H1 (cell line): ENCODE data around the gene MUC5AC. TPM values are rescaled to one million over a fixed set of nuclear protein-coding genes. Genes with fewer than 3 reads are reported as not detected.
A peak's percentile ranks its signal among the peaks of the same experiment; 100 is the strongest.

Experiments used
- CTCF ChIA-PET: fragments of 300-600 bp; sonication (Branson Sonifier 250); formaldehyde crosslinking; loops from one replicate; lab custom pipeline; 2021; ENCODE audit not compliant: partially characterized antibody; lab: Charles Lee
- POLR2A ChIA-PET: fragments of 300-600 bp; sonication (Branson Sonifier 250); formaldehyde crosslinking; loops from one replicate; lab custom pipeline; 2021; ENCODE audit warnings: inconsistent platforms; ENCODE audit not compliant: partially characterized antibody; lab: Charles Lee
- DNase-seq, 2 experiments: peaks; one replicate each; pipeline versions ENCODE4 v3.0.0 to v3.0.0-alpha.2; 2010 to 2022; ENCODE audit warnings: low spot score in 2 of 2, low read depth in 1 of 2, mixed read lengths in 1 of 2
- FAIRE-seq: peaks from 2 replicates; lab custom pipeline; 2011; peaks lifted over from hg19 to GRCh38; lab: Jason Lieb, UNC
- H2AFZ ChIP-seq: 2 replicates; pipeline ENCODE4 v1.8.1; 2012; ENCODE audit warnings: low read length, inconsistent platforms
- H2AK5ac ChIP-seq: 2 replicates; pipeline ENCODE4 v1.6.1; 2013; ENCODE audit warnings: low read depth, low read length
- H2BK120ac ChIP-seq: replicated peaks from 2 replicates; pipeline ENCODE3; 2013; ENCODE audit warnings: low read depth, low read length, inconsistent platforms
- H2BK12ac ChIP-seq: 2 replicates; pipeline ENCODE4 v1.6.1; 2013; ENCODE audit warnings: low read depth, low read length
- H2BK15ac ChIP-seq: 2 replicates; pipeline ENCODE4 v1.6.1; 2013; ENCODE audit warnings: low read length
- H2BK20ac ChIP-seq: 2 replicates; pipeline ENCODE4 v1.6.1; 2013; ENCODE audit warnings: low read length
- H2BK5ac ChIP-seq: 2 replicates; pipeline ENCODE4 v1.6.1; 2013; ENCODE audit warnings: low read depth, low read length
- H3K14ac ChIP-seq: 2 replicates; pipeline ENCODE4 v1.6.1; 2013; ENCODE audit warnings: inconsistent platforms; ENCODE audit not compliant: insufficient read length
- H3K18ac ChIP-seq: 2 replicates; pipeline ENCODE4 v1.6.1; 2013; ENCODE audit warnings: low read length; ENCODE audit errors: extremely low read depth
- H3K23ac ChIP-seq: 2 replicates; pipeline ENCODE4 v1.6.1; 2013; ENCODE audit warnings: inconsistent platforms; ENCODE audit not compliant: insufficient read length
- H3K23me2 ChIP-seq: 2 replicates; pipeline ENCODE4 v1.6.1; 2013; ENCODE audit warnings: low read depth, low read length
- H3K27ac ChIP-seq: 2 replicates; pipeline ENCODE4 v1.6.1; 2011; ENCODE audit warnings: low read depth, low read length, inconsistent platforms
- H3K27me3 ChIP-seq, 4 experiments: replicated peaks in 1 of 4; 1 replicate in 1 of 4; 2 replicates in 3 of 4; pipeline versions ENCODE4 v1.6.1 to v1.8.1; 2011 to 2013; ENCODE audit warnings: low read length in 3 of 4, mild to moderate bottlenecking in 3 of 4, inconsistent platforms in 2 of 4, mixed read lengths in 2 of 4, moderate library complexity in 1 of 4; ENCODE audit not compliant: control insufficient read depth in 3 of 4, insufficient read depth in 3 of 4; ENCODE audit errors: extremely low read depth in 1 of 4
- H3K36me3 ChIP-seq, 4 experiments: 2 replicates each; pipeline versions ENCODE4 v1.6.1 to v1.8.1; 2011 to 2013; ENCODE audit warnings: mild to moderate bottlenecking in 4 of 4, low read length in 3 of 4, moderate library complexity in 2 of 4, control low read depth in 1 of 4, inconsistent platforms in 1 of 4; ENCODE audit not compliant: insufficient read depth in 4 of 4, control insufficient read depth in 2 of 4
- H3K4ac ChIP-seq: replicated peaks from 2 replicates; pipeline ENCODE3; 2013; ENCODE audit warnings: low read length, low read depth, mixed read lengths, inconsistent platforms; ENCODE audit not compliant: insufficient read length
- H3K4me1 ChIP-seq, 4 experiments: replicated peaks in 1 of 4; 1 replicate in 1 of 4; 2 replicates in 3 of 4; pipeline versions ENCODE4 v1.6.1 to v1.8.1; 2011 to 2013; ENCODE audit warnings: low read length in 3 of 4, inconsistent platforms in 2 of 4, mixed read lengths in 1 of 4; ENCODE audit not compliant: insufficient read depth in 4 of 4, control insufficient read depth in 3 of 4
- H3K4me2 ChIP-seq, 2 experiments: 2 replicates each; pipeline versions ENCODE4 v1.6.1 to v1.8.1; 2011 to 2013; ENCODE audit warnings: low read depth in 2 of 2, low read length in 2 of 2, control low read depth in 1 of 2, inconsistent platforms in 1 of 2, mild to moderate bottlenecking in 1 of 2; ENCODE audit not compliant: insufficient read depth in 1 of 2
- H3K4me3 ChIP-seq, 4 experiments: fragments of 200-600, 300-600 bp in 1 of 4; sonication (generic), shearing (Covaris generic), sonication (Bioruptor Twin) in 1 of 4; 2 replicates each; pipeline versions ENCODE4 v1.5.1 to v1.8.1; 2011 to 2016; ENCODE audit warnings: low read length in 4 of 4, low read depth in 3 of 4, control low read depth in 2 of 4, inconsistent platforms in 2 of 4, mild to moderate bottlenecking in 2 of 4, mixed read lengths in 1 of 4, moderate library complexity in 1 of 4; ENCODE audit not compliant: insufficient read depth in 2 of 4; ENCODE audit errors: extremely low read depth in 1 of 4
- H3K56ac ChIP-seq: replicated peaks from 2 replicates; pipeline ENCODE3; 2013; ENCODE audit warnings: low read depth, mild to moderate bottlenecking, mixed read lengths, low read length, inconsistent platforms; ENCODE audit not compliant: insufficient read length
- H3K79me1 ChIP-seq: 2 replicates; pipeline ENCODE4 v1.6.1; 2013; ENCODE audit warnings: low read depth, low read length, control low read depth
- H3K79me2 ChIP-seq, 2 experiments: 2 replicates each; pipeline versions ENCODE4 v1.6.1 to v1.8.1; 2012 to 2013; ENCODE audit warnings: low read length in 2 of 2, mild to moderate bottlenecking in 2 of 2, inconsistent platforms in 1 of 2; ENCODE audit not compliant: insufficient read depth in 2 of 2, control insufficient read depth in 1 of 2
- H3K9ac ChIP-seq, 4 experiments: replicated peaks in 1 of 4; 1 replicate in 1 of 4; 2 replicates in 3 of 4; pipeline versions ENCODE4 v1.6.1 to v1.8.1; 2011 to 2013; ENCODE audit warnings: low read depth in 3 of 4, low read length in 3 of 4, control low read depth in 2 of 4, mild to moderate bottlenecking in 2 of 4, moderate library complexity in 2 of 4, inconsistent platforms in 1 of 4; ENCODE audit errors: extremely low read depth in 1 of 4
- H3K9me3 ChIP-seq, 2 experiments: 2 replicates each; pipeline versions ENCODE4 v1.6.1 to v1.8.1; 2012 to 2013; ENCODE audit warnings: mild to moderate bottlenecking in 2 of 2, moderate library complexity in 2 of 2, control low read depth in 1 of 2, inconsistent platforms in 1 of 2, low read depth in 1 of 2, low read length in 1 of 2, mixed read lengths in 1 of 2; ENCODE audit not compliant: insufficient read depth in 2 of 2
- H4K20me1 ChIP-seq, 2 experiments: replicated peaks in 1 of 2; 2 replicates each; pipeline versions ENCODE3 to v1.8.1; 2011 to 2013; ENCODE audit warnings: inconsistent platforms in 2 of 2, low read length in 2 of 2, mild to moderate bottlenecking in 1 of 2; ENCODE audit not compliant: insufficient read depth in 2 of 2, control insufficient read depth in 1 of 2
- H4K5ac ChIP-seq: 2 replicates; pipeline ENCODE4 v1.6.1; 2013; ENCODE audit warnings: low read length, low read depth, mixed read lengths, inconsistent platforms; ENCODE audit not compliant: insufficient read length
- H4K8ac ChIP-seq: 2 replicates; pipeline ENCODE4 v1.8.0; 2013; ENCODE audit warnings: mild to moderate bottlenecking, moderate library complexity, low read length, inconsistent platforms; ENCODE audit not compliant: insufficient read depth; ENCODE audit errors: extremely low read depth
- H4K91ac ChIP-seq: replicated peaks from 2 replicates; pipeline ENCODE3; 2013; ENCODE audit warnings: low read length, mixed read lengths, inconsistent platforms; ENCODE audit not compliant: insufficient read length
- ASH2L ChIP-seq: fragments of 200-600, 300-600 bp; sonication (generic); IDR thresholded peaks from one replicate; pipeline ENCODE4 v1.7.1; 2017; ENCODE audit warnings: low read length
- SP4 ChIP-seq: IDR thresholded peaks from 2 replicates; pipeline ENCODE4 v1.6.1; 2012; ENCODE audit warnings: low read length, inconsistent platforms
- WGBS, 2 experiments: shearing (Covaris generic) in 1 of 2; methylation state at CpG; one replicate each; pipeline versions ENCODE4 v1.1.6 to v1.1.7; 2013 to 2015; ENCODE audit warnings: low lambda C conversion rate in 2 of 2, mixed read lengths in 2 of 2, inconsistent platforms in 1 of 2, low coverage in 1 of 2, missing lambda C conversion rate in 1 of 2; ENCODE audit not compliant: insufficient replicate concordance in 2 of 2, insufficient coverage in 1 of 2, insufficient read length in 1 of 2; ENCODE audit errors: extremely low coverage in 1 of 2, missing lambda C conversion rate in 1 of 2; 5-methylcytosine and 5-hydroxymethylcytosine counted together
- polyA plus RNA-seq, 7 experiments: library from polyadenylated mRNA; depleted of rRNA in 3 of 7; stranded (reverse) in 5 of 7; unstranded in 2 of 7; fragments of >200 nt in 5 of 7; fragments of 200-250 nt in 2 of 7; gene quantifications; 1 replicate in 5 of 7; 2 replicates in 1 of 7; 4 replicates in 1 of 7; pipeline versions ENCODE4 v1.2.1 to v1.2.3, GENCODE V29; 2011 to 2013; ENCODE audit warnings: missing spikeins in 2 of 7, mixed read lengths in 2 of 7
- total RNA-seq: library from RNA; stranded (reverse); fragmentation: NEBNext Ultra II Directional; extraction: Animal tissue kit (Norgen Biotek cat#: 25700); gene quantifications from 2 replicates; pipeline ENCODE4 v1.2.1, GENCODE V29; 2021

Gene MUC5AC
- total and polyA plus RNA-seq, 2 of the 8 experiments (the other 6 are each of a cell fraction or from before 2014, with no cell fraction given), result not detected

GRCh38 chr11:1171223-1171984 is 13.7 kb downstream of the MUC5AC start:
- no peak overlapping the region for H2BK120ac ChIP-seq
- TF ChIP-seq SP4 (no peak), ASH2L (peak; percentile 91)
- H3K56ac ChIP-seq, result peak overlapping the region; percentile 30
- H4K8ac ChIP-seq, result no peak overlapping the region
- no peak overlapping the region for H4K91ac ChIP-seq
- H2BK5ac ChIP-seq, result no peak overlapping the region
- H3K14ac ChIP-seq, result no peak overlapping the region
- ChIA-PET POLR2A (no interaction called here), CTCF (interaction anchor here (0.5 kb wide), 1 partner anchor 57 kb away, joined by 3 read pairs; no protein-coding TSS in a partner anchor)
- no peak overlapping the region for H3K4me2 ChIP-seq
- H3K4ac ChIP-seq, result no peak overlapping the region
- H3K4me3 ChIP-seq, result no peak overlapping the region
- H2BK20ac ChIP-seq, result no peak overlapping the region
- H3K18ac ChIP-seq, result no peak overlapping the region
- H3K79me1 ChIP-seq, result no peaks in the 10 kb centered on the region
- H4K5ac ChIP-seq, result no peak overlapping the region
- no peak overlapping the region for H2AK5ac ChIP-seq
- no peak overlapping the region for H3K23ac ChIP-seq
- peaks cover 41 to 52% of the 10 kb centered on the region in 2 experiments; a peak in 3 of 4 replicates for H3K9me3 ChIP-seq
- H2BK15ac ChIP-seq, result no peak overlapping the region
- H3K9ac ChIP-seq, result no peak overlapping the region
- H3K27me3 ChIP-seq, result no peaks in the 10 kb centered on the region
- no peak overlapping the region for H3K27ac ChIP-seq
- DNase-seq (no peak), FAIRE-seq (no peak)
- H3K4me1 ChIP-seq, result no peaks in the 10 kb centered on the region
- no peaks in the 10 kb centered on the region for H3K79me2 ChIP-seq
- WGBS, 2 experiments, result 44% methylated on average over 2 of the region's 3 CpGs; no CpG with 5 or more reads in 1 of the 2 experiments
- peaks cover 0 to 3% of the 10 kb centered on the region in 2 experiments for H4K20me1 ChIP-seq
- no peak overlapping the region for H2AFZ ChIP-seq
- H3K36me3 ChIP-seq, result no peaks in the 10 kb centered on the region
- H2BK12ac ChIP-seq, result no peak overlapping the region
- peaks cover 27% of the 10 kb centered on the region; the same call in 1 of the 2 replicates for H3K23me2 ChIP-seq
